Keratinocyte (primary cell): ENCODE results near the gene ZFR2. TPM values are rescaled to one million over a fixed set of nuclear protein-coding genes. Genes with fewer than 3 reads are reported as not detected.

Source experiments
- DNase-seq: peaks from one replicate; pipeline ENCODE4 v3.0.0-alpha.2; 2011; ENCODE audit warnings: low read depth, missing footprints, low spot score
- FAIRE-seq: peaks from 2 replicates; lab custom pipeline; 2011; peaks lifted over from hg19 to GRCh38; lab: Jason Lieb, UNC
- H2AFZ ChIP-seq: 2 replicates; pipeline ENCODE4 v1.6.0; 2012; ENCODE audit warnings: low read length, control low read depth, inconsistent platforms; ENCODE audit not compliant: control insufficient read depth
- H3K27ac ChIP-seq: 2 replicates; pipeline ENCODE4 v1.5.1; 2011; ENCODE audit warnings: low read length; ENCODE audit not compliant: control insufficient read depth, insufficient read depth
- H3K27me3 ChIP-seq: 3 replicates; pipeline ENCODE4 v1.6.0; 2011; ENCODE audit warnings: low read length; ENCODE audit not compliant: control insufficient read depth, insufficient read depth; ENCODE audit errors: extremely low read depth
- H3K36me3 ChIP-seq, 2 experiments: 2 replicates in 1 of 2; 3 replicates in 1 of 2; pipeline ENCODE4 v1.5.1; 2011; ENCODE audit warnings: low read length in 2 of 2, mild to moderate bottlenecking in 1 of 2; ENCODE audit not compliant: control insufficient read depth in 2 of 2, insufficient read depth in 2 of 2; ENCODE audit errors: extremely low read depth in 1 of 2
- H3K4me1 ChIP-seq: 3 replicates; pipeline ENCODE4 v1.5.1; 2011; ENCODE audit warnings: low read length; ENCODE audit not compliant: control insufficient read depth, insufficient read depth; ENCODE audit errors: extremely low read depth
- H3K4me2 ChIP-seq: 3 replicates; pipeline ENCODE4 v1.6.0; 2011; ENCODE audit warnings: low read depth, low read length; ENCODE audit not compliant: control insufficient read depth, insufficient read depth; ENCODE audit errors: extremely low read depth
- H3K4me3 ChIP-seq, 3 experiments: fragments of 200-600 bp in 1 of 3; sonication (generic) in 1 of 3; 2 replicates in 2 of 3; 3 replicates in 1 of 3; pipeline ENCODE4 v1.5.1; 2011 to 2016; ENCODE audit warnings: low read length in 3 of 3, mild to moderate bottlenecking in 3 of 3, control low read depth in 2 of 3, inconsistent platforms in 1 of 3, low read depth in 1 of 3, mixed read lengths in 1 of 3, mixed run types in 1 of 3, moderate library complexity in 1 of 3; ENCODE audit not compliant: control insufficient read depth in 2 of 3, insufficient read depth in 2 of 3; ENCODE audit errors: extremely low read depth in 1 of 3
- H3K79me2 ChIP-seq: 2 replicates; pipeline ENCODE4 v1.6.0; 2012; ENCODE audit warnings: low read length; ENCODE audit not compliant: control insufficient read depth, insufficient read depth
- H3K9ac ChIP-seq: 3 replicates; pipeline ENCODE4 v1.6.0; 2011; ENCODE audit warnings: low read length; ENCODE audit not compliant: control insufficient read depth, insufficient read depth; ENCODE audit errors: extremely low read depth
- H3K9me1 ChIP-seq: 3 replicates; pipeline ENCODE4 v1.6.0; 2011; ENCODE audit warnings: low read length; ENCODE audit not compliant: control insufficient read depth, insufficient read depth; ENCODE audit errors: extremely low read depth
- H3K9me3 ChIP-seq: 2 replicates; pipeline ENCODE4 v1.5.1; 2012; ENCODE audit warnings: low read depth, low read length; ENCODE audit not compliant: control insufficient read depth
- H4K20me1 ChIP-seq: 3 replicates; pipeline ENCODE4 v1.6.0; 2011; ENCODE audit warnings: low read length; ENCODE audit not compliant: control insufficient read depth, insufficient read depth; ENCODE audit errors: extremely low read depth
- EZH2 ChIP-seq: IDR thresholded peaks from one replicate; pipeline ENCODE4 v1.6.1; 2012; ENCODE audit warnings: inconsistent platforms, mild to moderate bottlenecking, low read length, moderate library complexity
- dilution Hi-C: fragments of 300-500 bp; cut with MboI; formaldehyde crosslinking; loops from one replicate; pipeline ENCODE4 v1.7.0; 2020; ENCODE audit warnings: low sequenced_read_pairs; ENCODE audit not compliant: extremely low pct_ligation_motif_present
- polyA plus RNA-seq, 5 experiments: library from polyadenylated mRNA; depleted of rRNA in 3 of 5; stranded (reverse) in 3 of 5; stranded (forward) in 1 of 5; unstranded in 1 of 5; fragments of >200 nt; gene quantifications; 1 replicate in 1 of 5; 2 replicates in 3 of 5; 3 replicates in 1 of 5; pipeline versions ENCODE4 v1.2.1 to v1.2.3, GENCODE V29; 2011 to 2012; ENCODE audit warnings: missing spikeins in 2 of 5, low read depth in 1 of 5, low replicate concordance in 1 of 5
- TF ChIP-seq, protein P1 (sequence below), 3 experiments: IDR thresholded peaks in 1 of 3; conservative IDR thresholded peaks in 1 of 3; optimal IDR thresholded peaks in 1 of 3; 2 replicates in 2 of 3; 3 replicates in 1 of 3; pipeline versions ENCODE3 to v1.5.1; 2011; ENCODE audit warnings: low read length in 3 of 3, mild to moderate bottlenecking in 3 of 3, moderate library complexity in 2 of 3, control low read depth in 1 of 3, inconsistent platforms in 1 of 3; ENCODE audit not compliant: insufficient read depth in 2 of 3; ENCODE audit errors: extremely low read depth in 1 of 3

ZFR2 gene
- polyA plus RNA-seq, 1 donor (not counting 4 experiments of a cell fraction or from before 2014, with no cell fraction given), result not detected

DNA sequence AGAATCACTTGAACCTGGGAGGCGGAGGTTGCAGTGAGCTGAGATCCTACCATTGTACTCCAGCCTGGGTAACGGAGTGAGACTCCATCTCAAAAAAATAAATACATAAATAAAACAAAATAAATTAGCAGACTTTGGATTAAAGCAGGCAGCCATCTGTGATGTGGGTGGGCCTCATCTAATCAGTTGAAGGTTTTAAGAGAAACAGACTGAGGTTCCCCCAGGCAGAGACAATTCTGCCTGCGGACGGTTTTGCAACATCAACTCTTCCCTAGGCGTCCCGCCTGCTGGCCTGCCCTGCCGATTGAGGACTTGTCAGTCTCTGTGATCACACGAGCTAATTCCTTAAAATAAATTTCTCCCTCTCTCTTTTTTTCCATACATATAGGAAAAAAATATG lies 35.4 kb upstream of the ZFR2 start:
- H3K9me1 ChIP-seq, result no peaks in the 10 kb centered on the region

DNA sequence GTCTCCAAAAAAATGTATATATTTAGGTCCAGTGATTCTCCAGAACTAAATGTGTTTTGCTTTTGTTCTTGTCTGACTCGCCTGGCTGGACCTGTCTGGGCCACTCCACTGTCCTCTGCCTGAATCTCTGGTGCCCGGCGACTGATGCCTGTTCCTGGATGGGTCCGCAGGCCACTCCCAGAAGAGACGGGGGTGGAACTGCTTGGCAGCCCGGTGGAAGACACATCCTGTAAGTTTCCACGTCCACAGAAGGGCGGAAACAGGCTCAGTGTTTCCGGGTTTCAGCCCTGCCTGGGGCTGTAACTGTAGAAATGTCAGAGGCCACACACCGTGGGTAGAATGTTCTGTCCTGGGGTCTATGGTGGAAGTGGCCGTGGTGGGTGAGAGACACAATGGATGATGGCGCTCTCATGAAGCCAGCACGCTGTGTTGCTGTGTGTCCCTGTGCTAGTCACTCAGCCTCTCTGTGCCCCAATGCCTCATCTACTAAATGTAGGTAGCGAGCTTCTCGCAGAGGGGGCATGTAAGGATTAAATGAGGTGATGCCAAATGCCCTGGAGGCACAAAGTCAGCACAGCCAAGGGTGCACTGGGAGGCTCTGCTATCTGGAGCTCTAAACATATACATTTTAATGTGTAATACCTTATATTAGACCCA lies 33.6 kb upstream of the ZFR2 start:
- Histone ChIP-seq H2AFZ (no peak overlapping the region), H3K4me1 (no peaks in the 10 kb centered on the region), H3K9me3 (peaks cover 2% of the 10 kb centered on the region), H3K79me2 (no peaks in the 10 kb centered on the region), H3K27me3 (peaks cover 10% of the 10 kb centered on the region), H3K27ac (no peak overlapping the region), H3K9ac (no peak overlapping the region), H3K9me1 (no peaks in the 10 kb centered on the region), H3K36me3 (no peaks in the 10 kb centered on the region), H4K20me1 (no peaks in the 10 kb centered on the region), H3K4me3 (no peak overlapping the region), H3K4me2 (no peak overlapping the region)
- TF ChIP-seq, protein P1, sequence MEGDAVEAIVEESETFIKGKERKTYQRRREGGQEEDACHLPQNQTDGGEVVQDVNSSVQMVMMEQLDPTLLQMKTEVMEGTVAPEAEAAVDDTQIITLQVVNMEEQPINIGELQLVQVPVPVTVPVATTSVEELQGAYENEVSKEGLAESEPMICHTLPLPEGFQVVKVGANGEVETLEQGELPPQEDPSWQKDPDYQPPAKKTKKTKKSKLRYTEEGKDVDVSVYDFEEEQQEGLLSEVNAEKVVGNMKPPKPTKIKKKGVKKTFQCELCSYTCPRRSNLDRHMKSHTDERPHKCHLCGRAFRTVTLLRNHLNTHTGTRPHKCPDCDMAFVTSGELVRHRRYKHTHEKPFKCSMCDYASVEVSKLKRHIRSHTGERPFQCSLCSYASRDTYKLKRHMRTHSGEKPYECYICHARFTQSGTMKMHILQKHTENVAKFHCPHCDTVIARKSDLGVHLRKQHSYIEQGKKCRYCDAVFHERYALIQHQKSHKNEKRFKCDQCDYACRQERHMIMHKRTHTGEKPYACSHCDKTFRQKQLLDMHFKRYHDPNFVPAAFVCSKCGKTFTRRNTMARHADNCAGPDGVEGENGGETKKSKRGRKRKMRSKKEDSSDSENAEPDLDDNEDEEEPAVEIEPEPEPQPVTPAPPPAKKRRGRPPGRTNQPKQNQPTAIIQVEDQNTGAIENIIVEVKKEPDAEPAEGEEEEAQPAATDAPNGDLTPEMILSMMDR (optimal IDR thresholded peaks at IDR 0.05 in 1 of 3, IDR thresholded peaks at IDR 0.05 in 1 of 3, conservative IDR thresholded peaks at IDR 0.05 in 1 of 3; ENCODE audit: extremely low read depth in 1 of 3, insufficient read depth in 2 of 3, low read length in 3 of 3), result no peak
- no peak for TF ChIP-seq EZH2
- FAIRE-seq, result no peak
- DNase-seq, result no peak
- dilution Hi-C loops, result no loop called here

More for the DNA sequence above, 35.4 kb upstream of the ZFR2 start:
- TF ChIP-seq EZH2, result no peak
- TF ChIP-seq, protein P1 (optimal IDR thresholded peaks at IDR 0.05 in 1 of 3, IDR thresholded peaks at IDR 0.05 in 1 of 3, conservative IDR thresholded peaks at IDR 0.05 in 1 of 3; ENCODE audit: extremely low read depth in 1 of 3, insufficient read depth in 2 of 3, low read length in 3 of 3), result no peak
- no peak overlapping the region for H3K4me2 ChIP-seq
- FAIRE-seq (no peak), DNase-seq (no peak)
- H3K27ac ChIP-seq, result no peak overlapping the region
- dilution Hi-C loops, result no loop called here
- H3K79me2 ChIP-seq, result no peaks in the 10 kb centered on the region
- no peaks in the 10 kb centered on the region for H4K20me1 ChIP-seq
- H3K9ac ChIP-seq, result no peak overlapping the region
- no peak overlapping the region for H2AFZ ChIP-seq
- no peaks in the 10 kb centered on the region for H3K4me1 ChIP-seq
- H3K36me3 ChIP-seq, result no peaks in the 10 kb centered on the region
- peaks cover 10% of the 10 kb centered on the region for H3K27me3 ChIP-seq
- no peaks in the 10 kb centered on the region for H3K9me3 ChIP-seq
- H3K4me3 ChIP-seq, result no peak overlapping the region
